Measurements from ENCODE around the gene SOX6.

DNA sequence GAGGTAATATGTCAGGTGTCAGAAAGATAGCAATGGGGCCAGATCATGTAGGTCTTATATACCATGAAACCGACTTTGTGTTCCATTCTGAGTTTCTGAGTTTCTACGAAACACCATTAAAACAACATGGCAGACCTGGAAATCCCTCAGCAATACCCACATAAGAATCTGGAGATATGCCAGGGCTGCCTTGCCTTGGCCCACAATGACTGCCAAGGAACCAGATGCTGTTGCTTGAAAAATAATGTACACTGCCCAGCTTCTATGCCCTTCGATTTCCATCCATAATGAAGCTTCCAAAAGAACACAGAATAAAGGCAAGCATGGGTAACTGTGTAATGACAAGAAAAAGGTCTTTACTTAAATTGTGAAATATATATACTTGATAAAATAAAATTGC, 277.4 kb downstream of the SOX6 start:
- TF ChIP-seq, protein P1, sequence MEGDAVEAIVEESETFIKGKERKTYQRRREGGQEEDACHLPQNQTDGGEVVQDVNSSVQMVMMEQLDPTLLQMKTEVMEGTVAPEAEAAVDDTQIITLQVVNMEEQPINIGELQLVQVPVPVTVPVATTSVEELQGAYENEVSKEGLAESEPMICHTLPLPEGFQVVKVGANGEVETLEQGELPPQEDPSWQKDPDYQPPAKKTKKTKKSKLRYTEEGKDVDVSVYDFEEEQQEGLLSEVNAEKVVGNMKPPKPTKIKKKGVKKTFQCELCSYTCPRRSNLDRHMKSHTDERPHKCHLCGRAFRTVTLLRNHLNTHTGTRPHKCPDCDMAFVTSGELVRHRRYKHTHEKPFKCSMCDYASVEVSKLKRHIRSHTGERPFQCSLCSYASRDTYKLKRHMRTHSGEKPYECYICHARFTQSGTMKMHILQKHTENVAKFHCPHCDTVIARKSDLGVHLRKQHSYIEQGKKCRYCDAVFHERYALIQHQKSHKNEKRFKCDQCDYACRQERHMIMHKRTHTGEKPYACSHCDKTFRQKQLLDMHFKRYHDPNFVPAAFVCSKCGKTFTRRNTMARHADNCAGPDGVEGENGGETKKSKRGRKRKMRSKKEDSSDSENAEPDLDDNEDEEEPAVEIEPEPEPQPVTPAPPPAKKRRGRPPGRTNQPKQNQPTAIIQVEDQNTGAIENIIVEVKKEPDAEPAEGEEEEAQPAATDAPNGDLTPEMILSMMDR (IDR thresholded peaks at IDR 0.05): no peak
- TF ChIP-seq POLR2A (IDR thresholded peaks at IDR 0.05): no peak
